ENCODE measurements around the gene E2F8. TPM values are rescaled to one million over a fixed set of nuclear protein-coding genes. Genes with fewer than 3 reads are reported as not detected.

E2F8 gene
- polyA plus RNA-seq, 1 of the 3 experiments (the other 2 are of a cell fraction), result 2.7 TPM

- Histone ChIP-seq H3K27ac (ENCODE audit: low read depth in 2 of 2, low read length in 1 of 2) (no peak overlapping the region), H3K9me3 (no peaks in the 10 kb centered on the region), H3K4me3 (ENCODE audit: low read depth in 2 of 2, low read length in 1 of 2) (no peak overlapping the region), H4K20me1 (ENCODE audit: insufficient read depth) (no peaks in the 10 kb centered on the region), H3K9me2 (no peaks in the 10 kb centered on the region), H3F3A (replicated peaks; ENCODE audit: insufficient read depth) (no peaks in the 10 kb centered on the region), H2AFZ (ENCODE audit: low read depth) (no peak overlapping the region), H3K27me3 (ENCODE audit: insufficient read depth) (no peaks in the 10 kb centered on the region; the same call in 1 of the 2 replicates), H3K4me2 (no peak overlapping the region), H3K9ac (no peak overlapping the region), H3K4me1 (ENCODE audit: control insufficient read depth in 1 of 2, insufficient read depth in 2 of 2, low read depth in 1 of 2, low read length in 1 of 2) (no peaks in the 10 kb centered on the region), H3K36me3 (replicated peaks in 1 of 2; ENCODE audit: control insufficient read depth in 1 of 2, insufficient read depth in 2 of 2, low read length in 1 of 2) (no peaks in the 10 kb centered on the region), H3K79me2 (ENCODE audit: insufficient read depth) (no peaks in the 10 kb centered on the region)
- TF ChIP-seq MAX (IDR thresholded peaks at IDR 0.05; ENCODE audit: low read depth), result no peak
- TF ChIP-seq RCOR1 (IDR thresholded peaks at IDR 0.05; ENCODE audit: low read length), result no peak
- no peak for TF ChIP-seq EP300 (IDR thresholded peaks at IDR 0.05; ENCODE audit: borderline replicate concordance in 1 of 2, low read depth in 1 of 2, low read length in 1 of 2)
- DNase-seq, result no peak
- WGBS (ENCODE audit: low lambda C conversion rate), result 86% methylated on average over 2 of the region's 2 CpGs
- ChIA-PET CTCF (no interaction called here), POLR2A (no interaction called here)
Measured at GRCh38 chr11:19208181-19208580, 32.6 kb downstream of the E2F8 start.

GRCh38 chr11:19204836-19205235 lies 35.9 kb downstream of the E2F8 start:
- H3K27me3 ChIP-seq (ENCODE audit: insufficient read depth), result no peaks in the 10 kb centered on the region; the same call in 1 of the 2 replicates
- POLR2A ChIA-PET, result no interaction called here
- H3K27ac ChIP-seq (ENCODE audit: low read depth in 2 of 2, low read length in 1 of 2), result no peak overlapping the region
- H3F3A ChIP-seq (replicated peaks; ENCODE audit: insufficient read depth), result no peaks in the 10 kb centered on the region
- H3K9ac ChIP-seq, result no peak overlapping the region
- DNase-seq, result no peak
- no peak overlapping the region for H3K4me2 ChIP-seq
- WGBS (ENCODE audit: low lambda C conversion rate), result 74% methylated on average over 5 of the region's 5 CpGs
- no peaks in the 10 kb centered on the region for H3K79me2 ChIP-seq (ENCODE audit: insufficient read depth)
- H3K4me3 ChIP-seq (ENCODE audit: low read depth in 2 of 2, low read length in 1 of 2), result no peak overlapping the region
- peaks cover 3 to 7% of the 10 kb centered on the region in 2 experiments; a peak in 3 of 4 replicates for H3K4me1 ChIP-seq (ENCODE audit: control insufficient read depth in 1 of 2, insufficient read depth in 2 of 2, low read depth in 1 of 2, low read length in 1 of 2)
- H3K36me3 ChIP-seq (replicated peaks in 1 of 2; ENCODE audit: control insufficient read depth in 1 of 2, insufficient read depth in 2 of 2, low read length in 1 of 2), result no peaks in the 10 kb centered on the region
- TF ChIP-seq RFX5 (IDR thresholded peaks at IDR 0.05; ENCODE audit: low read length) (no peak), CHD2 (IDR thresholded peaks at IDR 0.05; ENCODE audit: low read length, partially characterized antibody) (no peak), ZBTB33 (IDR thresholded peaks at IDR 0.05; ENCODE audit: borderline replicate concordance, low read depth) (no peak), REST (IDR thresholded peaks at IDR 0.05; ENCODE audit: low read depth, low read length) (no peak), USF2 (IDR thresholded peaks at IDR 0.05; ENCODE audit: borderline replicate concordance, low read depth, low read length) (no peak), FOSL2 (IDR thresholded peaks at IDR 0.05; ENCODE audit: borderline replicate concordance, low read depth) (no peak), NFIC (IDR thresholded peaks at IDR 0.05; ENCODE audit: borderline replicate concordance) (no peak), TAF1 (IDR thresholded peaks at IDR 0.05; ENCODE audit: borderline replicate concordance, low read depth, low read length) (no peak), POLR2AphosphoS5 (IDR thresholded peaks at IDR 0.05; ENCODE audit: low read depth, low read length) (no peak), USF1 (IDR thresholded peaks at IDR 0.05; ENCODE audit: borderline replicate concordance, low read depth) (no peak), SIN3A (IDR thresholded peaks at IDR 0.05; ENCODE audit: borderline replicate concordance, low read depth, low read length) (no peak), FOXM1 (IDR thresholded peaks at IDR 0.05; ENCODE audit: low read depth) (no peak)
- H3K9me2 ChIP-seq, result no peaks in the 10 kb centered on the region
- CTCF ChIA-PET, result interaction anchor here (0.6 to 1.0 kb wide), 2 partner anchors 55 to 134 kb away, joined by 3 read pairs; no protein-coding TSS in a partner anchor
- no peaks in the 10 kb centered on the region for H3K9me3 ChIP-seq
- no peaks in the 10 kb centered on the region for H4K20me1 ChIP-seq (ENCODE audit: insufficient read depth)
- H2AFZ ChIP-seq (ENCODE audit: low read depth), result no peak overlapping the region
